ENCODE measurements around the gene JADE2.
A peak's percentile ranks its signal among the peaks of the same experiment; 100 is the strongest.

The JADE2 gene

GRCh38 chr5:134530301-134531077 lies 5.0 kb downstream of the JADE2 start:
- DNase-seq (ENCODE audit: low spot score), result no peak

- DNase-seq (ENCODE audit: low spot score), result no peak
Measured at GRCh38 chr5:134533115-134533815, 7.8 kb downstream of the JADE2 start.

- DNase-seq (ENCODE audit: low spot score), result no peak
Measured at GRCh38 chr5:134534058-134534725, 8.7 kb downstream of the JADE2 start.

- no peak for DNase-seq (ENCODE audit: low spot score)
Measured at GRCh38 chr5:134534726-134535110, 9.2 kb downstream of the JADE2 start.

- DNase-seq (ENCODE audit: low spot score), result no peak
Measured at GRCh38 chr5:134536876-134537275, 11.4 kb downstream of the JADE2 start.

- no peak for DNase-seq (ENCODE audit: low spot score)
Measured at GRCh38 chr5:134537297-134537696, 11.8 kb downstream of the JADE2 start.

- no peak for DNase-seq (ENCODE audit: low spot score)
Measured at GRCh38 chr5:134538296-134538695, 12.8 kb downstream of the JADE2 start.

GRCh38 chr5:134539732-134540131 lies 14.3 kb downstream of the JADE2 start:
- no peak for DNase-seq (ENCODE audit: low spot score)

GRCh38 chr5:134540747-134541733 lies 15.6 kb downstream of the JADE2 start:
- DNase-seq (ENCODE audit: low spot score), result no peak

GRCh38 chr5:134541736-134542376 lies 16.4 kb downstream of the JADE2 start:
- DNase-seq (ENCODE audit: low spot score), result no peak

GRCh38 chr5:134543820-134544614 lies 18.5 kb downstream of the JADE2 start:
- no peak for DNase-seq (ENCODE audit: low spot score)

- DNase-seq (ENCODE audit: low spot score), result no peak
Measured at GRCh38 chr5:134545070-134545868, 19.8 kb downstream of the JADE2 start.

GRCh38 chr5:134547066-134547465 lies 21.6 kb downstream of the JADE2 start:
- DNase-seq (ENCODE audit: low spot score), result no peak

- DNase-seq (ENCODE audit: low spot score), result no peak
Measured at GRCh38 chr5:134547579-134547978, 22.1 kb downstream of the JADE2 start.

- no peak for DNase-seq (ENCODE audit: low spot score)
Measured at GRCh38 chr5:134547999-134548658, 22.7 kb downstream of the JADE2 start.

- no peak for DNase-seq (ENCODE audit: low spot score)
Measured at GRCh38 chr5:134549714-134550113, 24.2 kb downstream of the JADE2 start.

GRCh38 chr5:134550271-134551214 lies 25.1 kb downstream of the JADE2 start:
- peak; percentile 21 for DNase-seq (ENCODE audit: low spot score)

GRCh38 chr5:134551901-134552300 lies 26.4 kb downstream of the JADE2 start:
- no peak for DNase-seq (ENCODE audit: low spot score)
